NCI-H2107 treated with DMSO at 0.1 percent for 48 hours (cell line): Measurements from ENCODE around the gene SOX8.
"Not testable (repeated sequence)": the region's sequence is repeated elsewhere in the genome, so short reads cannot be mapped to it uniquely, and the experiment has no call there.

Experiments
- DNase-seq: peaks from one replicate; lab custom pipeline; 2025; ENCODE audit not compliant: unreplicated experiment; lab: John Stamatoyannopoulos, UW

SOX8 gene

DNA sequence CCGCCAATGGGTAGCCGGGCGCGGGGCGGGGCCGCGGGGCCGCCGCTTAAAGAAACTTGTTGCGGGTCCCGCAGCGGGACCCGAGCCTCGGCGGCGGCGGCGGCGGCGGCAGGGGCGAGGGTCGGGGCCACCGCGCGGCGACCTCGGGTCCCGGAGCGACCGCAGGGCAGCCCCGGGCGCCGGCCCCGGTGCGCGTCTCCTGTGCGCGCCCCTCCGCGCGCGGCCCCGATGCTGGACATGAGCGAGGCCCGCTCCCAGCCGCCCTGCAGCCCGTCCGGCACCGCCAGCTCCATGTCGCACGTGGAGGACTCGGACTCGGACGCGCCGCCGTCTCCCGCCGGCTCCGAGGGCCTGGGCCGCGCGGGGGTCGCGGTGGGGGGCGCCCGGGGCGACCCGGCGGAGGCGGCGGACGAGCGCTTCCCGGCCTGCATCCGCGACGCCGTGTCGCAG lies at the start of gene SOX8:
Gene SOX8, plus strand, starts transcription at position 76 of the 450 bp plus-strand sequence. Its CDS starts 153 bp downstream, at position 229.
- DNase-seq, result no peak

- DNase-seq, result no peak
Observed at GRCh38 chr16:932831-933330, 48.7 kb upstream of the SOX8 start.

DNA sequence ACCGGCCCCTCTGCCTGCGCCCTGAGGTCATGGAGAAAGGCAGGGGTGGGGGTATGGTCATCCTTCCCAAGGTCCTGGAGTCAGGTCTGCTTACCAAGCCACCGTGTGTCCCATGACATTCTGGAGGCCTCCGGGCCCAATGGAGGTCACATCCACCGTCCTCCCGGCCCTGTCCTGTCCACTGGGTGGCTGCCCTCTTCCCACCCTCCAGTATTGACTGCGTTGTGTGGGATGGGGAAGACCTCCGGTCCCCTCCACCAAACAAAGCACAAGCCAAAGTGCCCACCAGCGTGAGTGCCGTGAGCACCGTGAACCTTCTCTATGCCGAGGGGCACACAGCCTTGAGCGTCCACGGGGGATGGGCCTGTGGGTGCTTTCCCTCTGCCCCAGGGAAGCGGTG lies 48.0 kb upstream of the SOX8 start:
- no peak for DNase-seq

DNA sequence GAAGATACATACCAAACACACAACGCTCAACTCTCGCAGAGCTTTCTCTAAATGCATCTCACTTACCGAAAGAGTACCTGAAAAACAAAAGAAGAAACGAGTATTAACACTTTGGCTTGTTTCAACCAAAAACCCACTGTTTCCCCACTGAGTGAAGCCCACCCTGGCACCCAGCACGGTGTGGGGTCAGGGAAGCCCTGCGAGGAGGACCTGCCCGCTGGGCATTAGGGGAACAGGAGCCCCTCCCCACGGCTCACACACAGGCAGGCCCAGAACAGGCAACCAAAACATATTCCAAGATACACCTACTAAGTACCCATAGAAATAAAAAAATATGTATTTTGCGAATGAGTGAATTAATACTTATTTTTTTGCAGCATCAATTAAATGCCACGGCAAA lies 47.4 kb upstream of the SOX8 start:
- no peak for DNase-seq

DNA sequence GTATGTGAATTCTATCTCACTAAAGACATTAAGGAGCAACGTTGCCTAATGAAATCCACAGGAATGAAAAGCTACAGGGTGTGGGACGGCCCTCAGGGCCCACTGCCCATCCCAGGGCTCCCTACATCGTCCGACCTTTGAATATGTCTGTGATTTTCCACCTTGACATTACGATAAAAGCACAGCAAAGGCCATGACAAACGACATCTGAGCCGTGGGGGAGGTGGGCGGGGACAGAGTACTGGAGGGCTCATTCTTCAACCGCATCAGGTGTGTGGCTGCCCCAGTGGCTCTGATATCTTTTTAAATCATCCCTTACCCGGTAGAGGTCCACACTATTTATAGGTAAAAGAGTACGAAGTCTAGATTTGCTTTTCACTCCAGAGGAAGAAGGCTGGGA lies 45.9 kb upstream of the SOX8 start:
- no peak for DNase-seq

DNA sequence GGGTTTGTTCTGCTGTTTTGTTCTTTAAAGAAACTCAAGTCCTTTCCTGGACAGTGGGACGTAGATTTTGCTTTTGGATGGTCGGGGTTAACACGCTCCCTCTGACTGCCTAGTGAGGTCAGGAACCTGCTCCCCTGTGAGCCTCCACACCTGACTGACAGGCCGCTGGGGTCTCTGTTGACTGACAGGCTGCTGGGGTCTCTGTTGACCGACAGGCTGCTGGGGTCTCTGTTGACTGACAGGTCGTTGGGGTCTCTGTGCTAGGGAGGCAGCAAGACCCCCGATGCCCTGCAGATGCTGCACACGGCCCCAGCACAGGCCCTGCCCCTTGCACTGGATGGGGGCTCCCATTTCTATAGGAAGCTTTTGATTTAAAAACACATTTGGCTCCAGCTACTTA lies 44.3 kb upstream of the SOX8 start:
- no peak for DNase-seq

DNA sequence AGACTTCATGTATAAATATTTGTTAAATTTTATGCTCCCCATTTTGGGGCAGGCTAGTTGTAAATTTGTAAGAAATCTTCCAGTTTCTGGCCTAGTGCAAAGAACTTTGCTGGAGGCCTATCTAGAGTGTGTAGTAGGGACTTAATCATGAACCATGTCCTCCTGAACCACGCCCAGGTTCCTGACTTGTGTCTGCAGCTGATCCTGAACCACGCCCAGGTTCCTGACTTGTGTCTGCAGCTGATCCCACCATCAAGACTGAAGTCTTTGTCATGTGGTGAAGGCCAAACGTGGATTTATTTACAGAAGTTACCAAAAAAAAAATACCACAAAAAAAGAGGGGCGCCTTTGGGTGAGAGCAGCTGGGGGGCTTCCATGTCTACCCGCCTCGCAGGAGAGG lies 43.8 kb upstream of the SOX8 start:
- no peak for DNase-seq

GRCh38 chr16:938136-938535 lies 43.4 kb upstream of the SOX8 start:
- no peak for DNase-seq

GRCh38 chr16:938752-939151 lies 42.8 kb upstream of the SOX8 start:
- DNase-seq, result no peak

- DNase-seq, result no peak
Observed at GRCh38 chr16:939311-939710, 42.3 kb upstream of the SOX8 start.

DNA sequence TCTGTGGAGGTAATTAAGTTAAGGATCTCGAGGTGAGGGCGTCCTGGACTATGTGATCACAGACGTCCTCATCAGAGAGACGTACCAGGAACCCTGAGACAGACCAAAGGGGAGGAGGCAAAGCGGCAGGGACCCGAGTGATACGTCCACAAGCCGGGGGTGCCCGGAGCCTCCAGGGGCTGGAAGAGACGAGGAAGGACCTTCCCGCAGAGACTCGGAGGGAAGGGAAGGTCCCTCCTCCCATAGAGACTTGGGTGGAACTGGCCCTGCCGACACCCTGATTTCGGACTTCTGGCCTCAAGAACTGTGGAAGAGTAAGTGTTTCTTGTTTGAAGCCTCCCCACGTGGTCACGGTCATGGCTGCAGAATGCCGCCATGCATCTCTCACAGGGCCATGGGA lies 41.6 kb upstream of the SOX8 start:
- DNase-seq, result no peak

DNA sequence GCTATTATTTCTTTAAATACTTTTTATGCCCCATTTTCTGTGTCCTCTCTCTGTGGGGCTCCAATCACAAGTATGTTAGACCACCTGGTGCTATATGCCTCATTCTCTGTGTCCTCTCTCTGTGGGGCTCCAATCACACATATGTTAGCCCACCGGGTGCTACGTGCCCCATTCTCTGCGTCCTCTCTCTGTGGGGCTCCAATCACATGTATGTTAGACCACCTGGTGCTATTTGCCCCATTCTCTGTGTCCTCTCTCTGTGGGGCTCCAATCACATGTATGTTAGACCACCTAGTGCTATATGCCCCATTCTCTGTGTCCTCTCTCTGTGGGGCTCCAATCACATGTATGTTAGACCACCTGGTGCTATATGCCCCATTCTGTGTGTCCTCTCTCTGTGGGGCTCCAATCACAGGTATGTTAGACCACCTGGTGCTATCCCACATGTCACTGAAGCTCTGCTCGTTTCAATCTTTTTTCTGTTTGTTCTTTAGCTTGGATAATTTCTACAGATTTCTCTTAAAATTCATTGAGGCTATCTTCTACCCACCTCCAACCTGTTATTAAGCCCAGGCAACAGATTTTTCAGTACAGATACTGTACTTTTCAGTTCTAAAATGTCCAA lies 39.0 kb upstream of the SOX8 start:
- no peak for DNase-seq

- DNase-seq, result no peak
Observed at GRCh38 chr16:943971-944370, 37.6 kb upstream of the SOX8 start.

- no peak for DNase-seq
Observed at GRCh38 chr16:945271-946047, 36.1 kb upstream of the SOX8 start.

GRCh38 chr16:946048-946395 lies 35.5 kb upstream of the SOX8 start:
- no peak for DNase-seq

GRCh38 chr16:947255-947921 lies 34.2 kb upstream of the SOX8 start:
- no peak for DNase-seq

GRCh38 chr16:947922-948303 lies 33.7 kb upstream of the SOX8 start:
- not testable (repeated sequence) for DNase-seq

DNA sequence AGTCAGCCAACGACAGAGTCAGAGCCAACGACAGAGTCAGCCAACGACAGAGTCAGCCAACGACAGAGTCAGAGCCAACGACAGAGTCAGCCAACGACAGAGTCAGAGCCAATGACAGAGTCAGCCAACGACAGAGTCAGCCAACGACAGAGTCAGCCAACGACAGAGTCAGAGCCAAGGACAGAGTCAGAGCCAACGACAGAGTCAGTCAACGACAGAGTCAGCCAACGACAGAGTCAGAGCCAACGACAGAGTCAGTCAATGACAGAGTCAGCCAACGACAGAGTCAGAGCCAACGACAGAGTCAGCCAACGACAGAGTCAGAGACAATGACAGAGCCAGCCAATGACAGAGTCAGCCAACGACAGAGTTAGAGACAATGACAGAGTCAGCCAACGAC lies 32.8 kb upstream of the SOX8 start:
- DNase-seq, result not testable (repeated sequence)

GRCh38 chr16:950733-951573 lies 30.6 kb upstream of the SOX8 start:
- not testable (repeated sequence) for DNase-seq

DNA sequence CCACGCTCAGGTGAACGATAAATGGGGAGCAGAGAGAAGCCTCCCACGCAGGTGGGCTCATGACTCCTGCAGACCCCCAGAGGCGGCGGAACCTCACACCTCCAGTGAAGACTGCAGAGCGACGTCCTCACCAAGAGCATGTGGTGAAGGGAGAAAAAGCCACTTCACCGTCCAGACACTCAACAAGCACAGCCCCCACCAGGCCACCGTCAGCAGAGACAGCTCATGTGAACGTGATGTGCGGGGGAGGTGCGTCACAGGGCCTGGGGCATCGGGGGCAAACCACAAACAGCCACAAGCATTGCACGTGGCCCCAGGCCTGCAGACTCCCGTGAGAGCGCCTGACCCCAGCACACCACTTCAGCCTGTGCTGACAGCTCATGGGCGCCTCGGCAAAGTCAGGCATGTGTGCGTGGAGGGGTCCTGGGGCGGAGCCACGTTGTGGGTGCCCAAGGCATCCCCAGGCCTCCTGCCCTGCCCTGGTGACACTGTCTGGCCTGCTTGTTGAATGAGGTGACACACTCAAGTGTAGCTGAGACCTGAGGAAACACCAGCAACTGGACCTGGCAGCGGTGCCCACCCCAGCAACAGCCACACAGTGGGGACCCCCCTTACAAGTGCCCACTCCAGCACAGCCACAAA lies 29.8 kb upstream of the SOX8 start:
- DNase-seq, result no peak

DNA sequence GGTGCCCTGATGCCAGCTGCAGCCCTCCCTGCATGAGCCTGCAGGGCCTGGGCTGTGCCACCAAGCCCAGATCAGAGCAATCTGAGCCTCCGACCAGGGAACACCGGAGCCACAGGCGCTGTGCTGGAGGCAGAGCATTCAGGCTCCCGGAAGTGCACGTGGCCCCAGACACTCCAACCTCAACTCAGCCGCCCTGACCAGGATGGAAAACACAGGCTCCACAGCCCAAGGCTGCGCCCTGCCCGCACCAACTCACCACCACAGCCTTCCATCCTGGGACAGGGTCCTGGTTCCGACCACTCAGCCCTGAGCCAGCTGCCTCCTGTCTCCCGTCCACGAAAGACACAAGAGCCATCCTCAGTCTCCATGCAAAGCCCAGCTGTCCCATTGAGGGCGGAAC lies 29.2 kb upstream of the SOX8 start:
- no peak for DNase-seq
